Ovary (tissue), 9 donors: ENCODE measurements around the gene XRCC5. TPM values are rescaled to one million over a fixed set of nuclear protein-coding genes. Genes with fewer than 3 reads are reported as not detected.
"Not testable (repeated sequence)": the region's sequence is repeated elsewhere in the genome, so short reads cannot be mapped to it uniquely, and the experiment has no call there.

ENCODE experiments used
- DNase-seq, 5 donors: peaks; one replicate each; pipeline ENCODE4 v3.0.0-alpha.2; 2019 to 2020
- H3K27ac ChIP-seq, 2 donors: fragments of 200-600 bp; one replicate each; pipeline versions ENCODE4 v1.5.1 to v1.8.0; 2019 to 2022
- H3K27me3 ChIP-seq: fragments of 200-600 bp; one replicate; pipeline ENCODE4 v1.8.0; 2022
- H3K36me3 ChIP-seq: fragments of 200-600 bp; sonication (generic); one replicate; pipeline ENCODE4 v1.5.1; 2019
- H3K4me1 ChIP-seq: one replicate; pipeline ENCODE4 v1.8.1; 2013; ENCODE audit warnings: mild to moderate bottlenecking, moderate library complexity; ENCODE audit not compliant: insufficient read depth
- H3K4me3 ChIP-seq: fragments of 200-600 bp; sonication (generic); one replicate; pipeline ENCODE4 v1.5.1; 2017
- H3K9me3 ChIP-seq, 2 donors: fragments of 200-600 bp in 1 of 2; sonication (generic) in 1 of 2; one replicate each; pipeline versions ENCODE4 v1.5.1 to v1.8.1; 2013 to 2019; ENCODE audit warnings: mild to moderate bottlenecking in 1 of 2, moderate library complexity in 1 of 2
- CTCF ChIP-seq, 3 donors: fragments of 450-650 bp in 2 of 3; fragments of 200-600 bp in 1 of 3; IDR thresholded peaks; one replicate each; pipeline versions ENCODE4 v1.5.1 to v1.8.0; 2016 to 2022; ENCODE audit warnings: antibody characterized with exemption in 3 of 3, mild to moderate bottlenecking in 1 of 3
- EP300 ChIP-seq: sonication (generic); formaldehyde crosslinking; IDR thresholded peaks from one replicate; pipeline ENCODE4 v1.6.1; 2017; ENCODE audit warnings: antibody characterized with exemption
- POLR2A ChIP-seq: fragments of 450-650 bp; IDR thresholded peaks from one replicate; pipeline ENCODE4 v1.6.1; 2017; ENCODE audit warnings: antibody characterized with exemption, mild to moderate bottlenecking, moderate library complexity
- WGBS, 3 donors: extraction: QIAGEN DNeasy Blood & Tissue Kit in 1 of 3; methylation state at CpG; one replicate each; pipeline versions ENCODE4 v1.1.5 to v1.1.7; 2013 to 2017; 5-methylcytosine and 5-hydroxymethylcytosine counted together
- intact Hi-C, 4 donors: fragments of 100-400 bp; cut with DNase I; formaldehyde crosslinking; loops; one replicate each; pipeline versions ENCODE4 v1.11.0 to v1.15.1; 2022 to 2023
- polyA plus RNA-seq, 2 donors: library from polyadenylated mRNA; stranded (reverse); fragments of 200-250 nt in 1 of 2; fragments of 350-450 nt in 1 of 2; fragmentation: Illumina TruSeq in 1 of 2; extraction: RNeasy Lipid Tissue Mini Kit (QIAGEN cat#74804) in 1 of 2; gene quantifications; one replicate each; pipeline ENCODE4 v1.2.3, GENCODE V29; 2013 to 2014
- total RNA-seq, 7 donors: library from RNA; depleted of rRNA in 2 of 7; stranded (reverse); fragments of >200 nt in 2 of 7; fragmentation: NEBNext Ultra II Directional in 3 of 7; extraction: Animal tissue kit (Norgen Biotek cat#: 25700) in 3 of 7; gene quantifications; one replicate each; pipeline versions ENCODE4 v1.1.0 to v1.2.4, GENCODE V29; 2016 to 2023
- donor health status: DM: no; HTN: no; CAD: no; lungs with moderate emphysema.
- donor health status: DM: no; HTN: no; CAD: no.
- donor health status: Bipolar disorder and iron deficiency.
- donor health status: DM: yes; HTN: yes; CAD: no.
- donor health status: DM: no; HTN: no; CAD: no.
- donor health status: DM: yes; HTN: yes; CAD: no.

Gene XRCC5
- total and polyA plus RNA-seq, 9 donors, result 109 to 223 (median 206) TPM

- no peak for TF ChIP-seq CTCF (IDR thresholded peaks at IDR 0.05)
- no peak for TF ChIP-seq POLR2A
- TF ChIP-seq EP300, result no peak
- no peaks in the 10 kb centered on the region for H3K9me3 ChIP-seq
- DNase-seq, result no peak
- no peaks in the 10 kb centered on the region for H3K4me1 ChIP-seq
- WGBS, 3 donors, result 53 to 64% (median 54%) methylated on average over 1 of the region's 1 CpG
- H3K36me3 ChIP-seq, result no peaks in the 10 kb centered on the region
- intact Hi-C loops, result no loop called here
- H3K27me3 ChIP-seq, result no peaks in the 10 kb centered on the region
- no peak overlapping the region for H3K27ac ChIP-seq
- H3K4me3 ChIP-seq, result no peak overlapping the region
Observed at GRCh38 chr2:216074380-216074779, 34.8 kb upstream of the XRCC5 start.

- H3K4me1 ChIP-seq, result no peaks in the 10 kb centered on the region
- no peak overlapping the region for H3K27ac ChIP-seq
- no peaks in the 10 kb centered on the region for H3K9me3 ChIP-seq
- no peak for DNase-seq
- WGBS, 3 donors, result 89 to 96% (median 95%) methylated on average over 1 of the region's 1 CpG
- H3K27me3 ChIP-seq, result no peaks in the 10 kb centered on the region
- intact Hi-C loops, result no loop called here
- no peak for TF ChIP-seq POLR2A
- no peak for TF ChIP-seq CTCF (IDR thresholded peaks at IDR 0.05)
- no peak for TF ChIP-seq EP300
- H3K4me3 ChIP-seq, result no peak overlapping the region
- no peaks in the 10 kb centered on the region for H3K36me3 ChIP-seq
Observed at GRCh38 chr2:216074794-216075193, 34.4 kb upstream of the XRCC5 start.

GRCh38 chr2:216075510-216076485, 33.4 kb upstream of the XRCC5 start:
- intact Hi-C loops, result no loop called here
- TF ChIP-seq POLR2A (no peak), CTCF (IDR thresholded peaks at IDR 0.05) (no peak), EP300 (no peak)
- H3K4me1 ChIP-seq, result peaks cover 3% of the 10 kb centered on the region
- H3K4me3 ChIP-seq, result no peak overlapping the region
- no peak for DNase-seq
- H3K9me3 ChIP-seq, result no peaks in the 10 kb centered on the region
- H3K27me3 ChIP-seq, result no peaks in the 10 kb centered on the region
- H3K27ac ChIP-seq, result no peak overlapping the region
- no peaks in the 10 kb centered on the region for H3K36me3 ChIP-seq
- 87 to 88% (median 87%) methylated on average over 6 of the region's 6 CpGs for WGBS, 3 donors

GRCh38 chr2:216078776-216079175, 30.4 kb upstream of the XRCC5 start:
- no peak overlapping the region for H3K4me3 ChIP-seq
- intact Hi-C loops, result no loop called here
- H3K4me1 ChIP-seq, result peaks cover 6% of the 10 kb centered on the region
- H3K27me3 ChIP-seq, result no peaks in the 10 kb centered on the region
- H3K36me3 ChIP-seq, result no peaks in the 10 kb centered on the region
- H3K9me3 ChIP-seq, result no peaks in the 10 kb centered on the region
- TF ChIP-seq EP300 (no peak), POLR2A (no peak), CTCF (IDR thresholded peaks at IDR 0.05) (no peak)
- H3K27ac ChIP-seq, result no peak overlapping the region
- no peak for DNase-seq
- WGBS, 3 donors, result 31 to 42% (median 34%) methylated on average over 1 of the region's 1 CpG

- H3K27ac ChIP-seq, H3K9me3 ChIP-seq, H3K4me1 ChIP-seq, H3K36me3 ChIP-seq, DNase-seq, H3K27me3 ChIP-seq, intact Hi-C loops, H3K4me3 ChIP-seq: not testable (repeated sequence)
- WGBS, 3 donors, result 94 to 97% (median 96%) methylated on average over 10 of the region's 10 CpGs
Observed at GRCh38 chr2:216080048-216080447, 29.1 kb upstream of the XRCC5 start.
